K562 (cell line): ENCODE measurements around the gene DHCR7. TPM values are rescaled to one million over a fixed set of nuclear protein-coding genes. Genes with fewer than 3 reads are reported as not detected.

Source experiments
- BDP1 ChIP-seq: IDR thresholded peaks from 3 replicates; pipeline ENCODE4 v1.6.1; 2011; ENCODE audit not compliant: insufficient read length, insufficient read depth
- CHCHD3 ChIP-seq: fragments of 250-450 bp; sonication (Bioruptor Pico); IDR thresholded peaks from 2 replicates; pipeline ENCODE4 v2.1.2; 2022; ENCODE audit warnings: mild to moderate bottlenecking
- ETV5 ChIP-seq: sonication (generic); formaldehyde crosslinking; IDR thresholded peaks from 2 replicates; pipeline ENCODE4 v1.4.0; 2020; ENCODE audit warnings: low read depth, mild to moderate bottlenecking, missing genetic modification reagents
- FIP1L1 ChIP-seq: fragments of 200-400 bp; formaldehyde crosslinking; IDR thresholded peaks from 2 replicates; pipeline ENCODE4 v1.6.1; 2018; ENCODE audit warnings: mild to moderate bottlenecking, low read depth, low read length; ENCODE audit not compliant: poor library complexity, severe bottlenecking
- FOSL1 ChIP-seq: fragments of 200-800 bp; sonication (Bioruptor generic); conservative IDR thresholded peaks from 2 replicates; pipeline ENCODE4 v1.6.1; 2016; ENCODE audit warnings: missing genetic modification characterization, missing compliant biosample characterization
- HNRNPLL ChIP-seq: fragments of 200-400 bp; formaldehyde crosslinking; IDR thresholded peaks from 2 replicates; pipeline ENCODE4 v1.6.1; 2017; ENCODE audit warnings: low read length, low read depth, mild to moderate bottlenecking; ENCODE audit not compliant: poor library complexity, severe bottlenecking
- KLF1 ChIP-seq: fragments of 450-650 bp; IDR thresholded peaks from 2 replicates; pipeline ENCODE4 v1.6.1; 2016; ENCODE audit warnings: missing genetic modification characterization, missing compliant biosample characterization
- MED1 ChIP-seq: sonication (generic); formaldehyde crosslinking; IDR thresholded peaks from 2 replicates; pipeline ENCODE4 v1.8.1; 2023; ENCODE audit warnings: missing genetic modification reagents, borderline replicate concordance
- MIER1 ChIP-seq: fragments of 450-650 bp; IDR thresholded peaks from 2 replicates; pipeline ENCODE4 v1.6.1; 2016; ENCODE audit warnings: antibody characterized with exemption, mild to moderate bottlenecking, low read depth
- NRF1 ChIP-seq, 2 experiments: fragments of 450-650 bp; IDR thresholded peaks in 1 of 2; conservative IDR thresholded peaks in 1 of 2; 2 replicates each; pipeline ENCODE4 v1.6.1; 2014; ENCODE audit warnings: mild to moderate bottlenecking in 2 of 2
- PHB2 ChIP-seq: fragments of 450-650 bp; IDR thresholded peaks from 2 replicates; pipeline ENCODE4 v1.6.1; 2017; ENCODE audit warnings: low read depth
- SMARCE1 ChIP-seq: fragments of 450-650 bp; IDR thresholded peaks from 2 replicates; pipeline ENCODE4 v1.7.1; 2016; ENCODE audit warnings: mild to moderate bottlenecking
- ZKSCAN3 ChIP-seq: fragments of 250-450 bp; sonication (Bioruptor Pico); IDR thresholded peaks from 2 replicates; pipeline ENCODE4 v1.4.0; 2020
- polyA plus RNA-seq, 8 experiments: library from polyadenylated mRNA; depleted of rRNA in 4 of 8; stranded (reverse) in 5 of 8; unstranded in 3 of 8; fragments of >200 nt; fragmentation: Nextera tagmentation in 2 of 8; fragmentation: Illumina TruSeq in 1 of 8; extraction: Ambion mirVana in 2 of 8; extraction: Trizol in 1 of 8; gene quantifications; 2 replicates each; pipeline versions ENCODE4 v1.2.1 to v1.2.3, GENCODE V29; 2011 to 2014; ENCODE audit warnings: inconsistent platforms in 1 of 8, missing spikeins in 1 of 8
- total RNA-seq, 7 experiments: library from RNA; depleted of rRNA in 6 of 7; stranded (reverse); fragments of >200 nt in 6 of 7; fragmentation: Illumina TruSeq in 2 of 7; extraction: Trizol in 2 of 7; gene quantifications; 2 replicates each; pipeline versions ENCODE4 v1.2.1 to v1.2.3, GENCODE V29; 2011 to 2021; ENCODE audit warnings: low replicate concordance in 1 of 7
- TF ChIP-seq, protein P1 (sequence below): fragments of 250-450 bp; sonication (Bioruptor Pico); IDR thresholded peaks from 2 replicates; pipeline ENCODE4 v1.4.0; 2020
- TF ChIP-seq, protein P2 (sequence below): fragments of 200-800 bp; sonication (Bioruptor generic); IDR thresholded peaks from 2 replicates; pipeline ENCODE4 v1.6.1; 2017; ENCODE audit warnings: missing genetic modification characterization, missing compliant biosample characterization
- TF ChIP-seq, protein P3 (sequence below), 2 experiments: fragments of 450-650 bp in 1 of 2; sonication (generic) in 1 of 2; formaldehyde crosslinking; conservative IDR thresholded peaks; 2 replicates each; pipeline versions ENCODE4 v1.4.0 to v1.8.1; 2020 to 2022; ENCODE audit warnings: mild to moderate bottlenecking in 1 of 2, missing genetic modification reagents in 1 of 2
- TF ChIP-seq, protein P4 (sequence below): fragments of 250-450 bp; sonication (Bioruptor Pico); IDR thresholded peaks from 2 replicates; pipeline ENCODE4 v1.9.0; 2021; ENCODE audit warnings: mild to moderate bottlenecking
- TF ChIP-seq, protein P5 (sequence below): fragments of 250-450 bp; sonication (Bioruptor Pico); IDR thresholded peaks from 2 replicates; pipeline ENCODE4 v1.5.0; 2020; ENCODE audit warnings: mild to moderate bottlenecking

Gene DHCR7
- total and polyA plus RNA-seq, 9 of the 15 experiments (the other 6 are each of a cell fraction or from before 2014, with no cell fraction given) = 8.4 to 192 (median 82.4) TPM

DNA sequence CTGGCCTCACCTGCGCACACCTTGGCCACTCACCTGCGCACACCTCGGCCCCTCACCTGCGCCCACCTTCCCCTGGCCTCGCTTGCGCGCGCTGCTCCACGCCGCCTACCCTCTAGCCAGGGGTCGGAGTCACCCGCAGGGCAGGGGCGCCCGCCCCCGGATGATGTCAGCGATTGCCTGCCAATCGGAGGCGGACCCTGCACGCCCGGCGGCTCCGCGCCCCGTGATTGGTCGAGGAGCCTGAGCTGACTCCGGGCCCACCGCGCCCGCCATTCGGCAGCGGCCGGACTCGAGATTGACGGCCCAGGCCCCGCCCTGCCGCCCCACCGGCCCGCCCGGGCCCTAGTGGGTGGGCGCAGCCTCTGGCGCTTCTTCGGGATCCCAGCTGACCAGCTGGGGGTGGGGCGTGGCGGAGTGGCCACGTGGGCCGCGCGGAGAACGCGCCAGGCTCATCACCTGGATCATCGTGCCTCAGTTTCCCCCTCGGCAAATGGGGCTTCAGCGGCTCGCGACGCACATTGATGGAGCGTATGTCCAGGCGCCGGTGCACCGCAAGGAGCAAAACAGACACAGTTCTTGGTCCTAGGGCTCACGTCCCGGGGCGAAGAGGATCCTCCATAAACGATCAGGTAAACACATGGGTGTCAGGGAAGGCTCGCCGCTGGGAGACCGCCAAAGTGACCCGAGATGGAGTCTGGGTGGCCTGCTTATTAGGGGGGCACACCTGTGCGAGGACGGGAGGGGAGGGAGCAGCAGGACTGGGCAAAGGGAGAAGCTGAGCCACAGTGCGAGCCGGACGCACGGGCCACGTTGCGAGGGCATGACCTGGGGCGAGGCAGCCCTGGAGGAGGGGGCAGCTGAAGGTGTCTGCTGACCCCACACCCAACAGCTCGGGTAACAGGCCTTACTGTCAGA is at the start of gene DHCR7 (continued):
- TF ChIP-seq BDP1 = no peak
- TF ChIP-seq NRF1 (conservative IDR thresholded peaks at IDR 0.05 in 1 of 2, IDR thresholded peaks at IDR 0.05 in 1 of 2) = peak; percentile 83 to 86
- no peak for TF ChIP-seq FOSL1 (tag)
- TF ChIP-seq PHB2 = no peak
- TF ChIP-seq, protein P1, sequence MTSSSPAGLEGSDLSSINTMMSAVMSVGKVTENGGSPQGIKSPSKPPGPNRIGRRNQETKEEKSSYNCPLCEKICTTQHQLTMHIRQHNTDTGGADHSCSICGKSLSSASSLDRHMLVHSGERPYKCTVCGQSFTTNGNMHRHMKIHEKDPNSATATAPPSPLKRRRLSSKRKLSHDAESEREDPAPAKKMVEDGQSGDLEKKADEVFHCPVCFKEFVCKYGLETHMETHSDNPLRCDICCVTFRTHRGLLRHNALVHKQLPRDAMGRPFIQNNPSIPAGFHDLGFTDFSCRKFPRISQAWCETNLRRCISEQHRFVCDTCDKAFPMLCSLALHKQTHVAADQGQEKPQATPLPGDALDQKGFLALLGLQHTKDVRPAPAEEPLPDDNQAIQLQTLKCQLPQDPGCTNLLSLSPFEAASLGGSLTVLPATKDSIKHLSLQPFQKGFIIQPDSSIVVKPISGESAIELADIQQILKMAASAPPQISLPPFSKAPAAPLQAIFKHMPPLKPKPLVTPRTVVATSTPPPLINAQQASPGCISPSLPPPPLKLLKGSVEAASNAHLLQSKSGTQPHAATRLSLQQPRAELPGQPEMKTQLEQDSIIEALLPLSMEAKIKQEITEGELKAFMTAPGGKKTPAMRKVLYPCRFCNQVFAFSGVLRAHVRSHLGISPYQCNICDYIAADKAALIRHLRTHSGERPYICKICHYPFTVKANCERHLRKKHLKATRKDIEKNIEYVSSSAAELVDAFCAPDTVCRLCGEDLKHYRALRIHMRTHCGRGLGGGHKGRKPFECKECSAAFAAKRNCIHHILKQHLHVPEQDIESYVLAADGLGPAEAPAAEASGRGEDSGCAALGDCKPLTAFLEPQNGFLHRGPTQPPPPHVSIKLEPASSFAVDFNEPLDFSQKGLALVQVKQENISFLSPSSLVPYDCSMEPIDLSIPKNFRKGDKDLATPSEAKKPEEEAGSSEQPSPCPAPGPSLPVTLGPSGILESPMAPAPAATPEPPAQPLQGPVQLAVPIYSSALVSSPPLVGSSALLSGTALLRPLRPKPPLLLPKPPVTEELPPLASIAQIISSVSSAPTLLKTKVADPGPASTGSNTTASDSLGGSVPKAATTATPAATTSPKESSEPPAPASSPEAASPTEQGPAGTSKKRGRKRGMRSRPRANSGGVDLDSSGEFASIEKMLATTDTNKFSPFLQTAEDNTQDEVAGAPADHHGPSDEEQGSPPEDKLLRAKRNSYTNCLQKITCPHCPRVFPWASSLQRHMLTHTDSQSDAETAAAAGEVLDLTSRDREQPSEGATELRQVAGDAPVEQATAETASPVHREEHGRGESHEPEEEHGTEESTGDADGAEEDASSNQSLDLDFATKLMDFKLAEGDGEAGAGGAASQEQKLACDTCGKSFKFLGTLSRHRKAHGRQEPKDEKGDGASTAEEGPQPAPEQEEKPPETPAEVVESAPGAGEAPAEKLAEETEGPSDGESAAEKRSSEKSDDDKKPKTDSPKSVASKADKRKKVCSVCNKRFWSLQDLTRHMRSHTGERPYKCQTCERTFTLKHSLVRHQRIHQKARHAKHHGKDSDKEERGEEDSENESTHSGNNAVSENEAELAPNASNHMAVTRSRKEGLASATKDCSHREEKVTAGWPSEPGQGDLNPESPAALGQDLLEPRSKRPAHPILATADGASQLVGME = peak; percentile 48; the same call in 1 of the 2 replicates
- TF ChIP-seq, protein P2, sequence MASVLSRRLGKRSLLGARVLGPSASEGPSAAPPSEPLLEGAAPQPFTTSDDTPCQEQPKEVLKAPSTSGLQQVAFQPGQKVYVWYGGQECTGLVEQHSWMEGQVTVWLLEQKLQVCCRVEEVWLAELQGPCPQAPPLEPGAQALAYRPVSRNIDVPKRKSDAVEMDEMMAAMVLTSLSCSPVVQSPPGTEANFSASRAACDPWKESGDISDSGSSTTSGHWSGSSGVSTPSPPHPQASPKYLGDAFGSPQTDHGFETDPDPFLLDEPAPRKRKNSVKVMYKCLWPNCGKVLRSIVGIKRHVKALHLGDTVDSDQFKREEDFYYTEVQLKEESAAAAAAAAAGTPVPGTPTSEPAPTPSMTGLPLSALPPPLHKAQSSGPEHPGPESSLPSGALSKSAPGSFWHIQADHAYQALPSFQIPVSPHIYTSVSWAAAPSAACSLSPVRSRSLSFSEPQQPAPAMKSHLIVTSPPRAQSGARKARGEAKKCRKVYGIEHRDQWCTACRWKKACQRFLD (CRISPR knock-in tag) = no peak
- no peak for TF ChIP-seq FIP1L1
- TF ChIP-seq, protein P3, sequence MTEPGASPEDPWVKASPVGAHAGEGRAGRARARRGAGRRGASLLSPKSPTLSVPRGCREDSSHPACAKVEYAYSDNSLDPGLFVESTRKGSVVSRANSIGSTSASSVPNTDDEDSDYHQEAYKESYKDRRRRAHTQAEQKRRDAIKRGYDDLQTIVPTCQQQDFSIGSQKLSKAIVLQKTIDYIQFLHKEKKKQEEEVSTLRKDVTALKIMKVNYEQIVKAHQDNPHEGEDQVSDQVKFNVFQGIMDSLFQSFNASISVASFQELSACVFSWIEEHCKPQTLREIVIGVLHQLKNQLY (CRISPR knock-in tag; conservative IDR thresholded peaks at IDR 0.05) = no peak
- TF ChIP-seq, protein P4, sequence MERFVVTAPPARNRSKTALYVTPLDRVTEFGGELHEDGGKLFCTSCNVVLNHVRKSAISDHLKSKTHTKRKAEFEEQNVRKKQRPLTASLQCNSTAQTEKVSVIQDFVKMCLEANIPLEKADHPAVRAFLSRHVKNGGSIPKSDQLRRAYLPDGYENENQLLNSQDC (CRISPR knock-in tag) = 0 out of 2 replicates have a peak, but pooled peaks have one; percentile 1
- no peak for TF ChIP-seq ETV5 (CRISPR knock-in tag)
- TF ChIP-seq KLF1 (tag) = no peak
- TF ChIP-seq HNRNPLL = peak; percentile 56
- no peak for TF ChIP-seq CHCHD3 (CRISPR knock-in tag)
- TF ChIP-seq ZKSCAN3 (CRISPR knock-in tag) = no peak
- TF ChIP-seq MED1 (CRISPR knock-in tag) = no peak
- TF ChIP-seq MIER1 = no peak
- no peak for TF ChIP-seq SMARCE1
- TF ChIP-seq, protein P5, sequence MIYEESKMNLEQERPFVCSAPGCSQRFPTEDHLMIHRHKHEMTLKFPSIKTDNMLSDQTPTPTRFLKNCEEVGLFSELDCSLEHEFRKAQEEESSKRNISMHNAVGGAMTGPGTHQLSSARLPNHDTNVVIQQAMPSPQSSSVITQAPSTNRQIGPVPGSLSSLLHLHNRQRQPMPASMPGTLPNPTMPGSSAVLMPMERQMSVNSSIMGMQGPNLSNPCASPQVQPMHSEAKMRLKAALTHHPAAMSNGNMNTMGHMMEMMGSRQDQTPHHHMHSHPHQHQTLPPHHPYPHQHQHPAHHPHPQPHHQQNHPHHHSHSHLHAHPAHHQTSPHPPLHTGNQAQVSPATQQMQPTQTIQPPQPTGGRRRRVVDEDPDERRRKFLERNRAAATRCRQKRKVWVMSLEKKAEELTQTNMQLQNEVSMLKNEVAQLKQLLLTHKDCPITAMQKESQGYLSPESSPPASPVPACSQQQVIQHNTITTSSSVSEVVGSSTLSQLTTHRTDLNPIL (CRISPR knock-in tag) = no peak
